Activated CD8-positive, alpha-beta memory T cell treated with anti-CD3 and anti-CD28 coated beads, Interleukin-2, amount 10 ng/mL, durations not matched to agents 7 days and 5 days (primary cell): Measurements from ENCODE around the gene TENM4. TPM values are rescaled to one million over a fixed set of nuclear protein-coding genes. Genes with fewer than 3 reads are reported as not detected.

Experiments
- ATAC-seq: fragments of 150-1000 bp; cut with Tn5 transposase; one replicate; pipeline ENCODE4 v1.10.0; 2021; ENCODE audit warnings: moderate library complexity
- CTCF ChIA-PET: fragments of 350-600 bp; sonication (Branson Sonifier 250); formaldehyde crosslinking; loops from one replicate; lab custom pipeline; 2021; ENCODE audit warnings: antibody characterized with exemption; lab: Charles Lee
- DNase-seq: peaks from one replicate; pipeline ENCODE4 v3.0.0-alpha.2; 2020
- H3K27ac Mint-ChIP-seq: one replicate; pipeline ENCODE4 v1.8.0; 2021; ENCODE audit warnings: mild to moderate bottlenecking, mixed read lengths
- H3K27me3 Mint-ChIP-seq: one replicate; pipeline ENCODE4 v1.8.0; 2021; ENCODE audit warnings: mixed read lengths
- H3K36me3 Mint-ChIP-seq: one replicate; pipeline ENCODE4 v1.8.0; 2021; ENCODE audit warnings: mild to moderate bottlenecking, mixed read lengths
- H3K4me1 Mint-ChIP-seq: one replicate; pipeline ENCODE4 v1.8.0; 2021; ENCODE audit warnings: mixed read lengths
- H3K4me3 Mint-ChIP-seq: one replicate; pipeline ENCODE4 v1.8.0; 2021; ENCODE audit warnings: mild to moderate bottlenecking, moderate library complexity, mixed read lengths
- H3K9me3 Mint-ChIP-seq: one replicate; pipeline ENCODE4 v1.8.0; 2022; ENCODE audit warnings: low read depth, mixed read lengths
- total RNA-seq, 2 experiments: library from RNA; stranded (reverse); gene quantifications; one replicate each; pipeline ENCODE4 v1.2.3, GENCODE V29; 2021

The TENM4 gene
- total RNA-seq, 2 experiments from 2014 or later, result not detected

DNA sequence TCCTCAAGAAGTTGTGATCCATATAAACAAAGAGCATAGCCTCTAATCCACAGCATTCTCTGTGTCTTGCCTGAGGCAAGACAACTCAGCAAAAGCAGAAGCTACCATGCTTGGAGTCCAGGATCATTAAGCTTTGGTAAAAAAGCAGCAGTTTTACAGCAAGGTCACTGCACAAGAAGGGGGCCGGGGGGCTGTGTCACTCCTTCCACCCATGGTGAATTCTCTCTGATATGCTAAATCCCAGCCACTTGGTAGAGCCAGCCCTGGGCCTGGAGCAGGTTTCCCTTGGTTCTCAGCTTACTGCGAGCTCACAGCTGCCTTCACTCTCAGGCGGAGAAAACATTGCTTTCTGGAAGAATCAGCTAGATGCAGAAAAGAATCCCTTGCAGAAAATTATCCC, 144.7 kb downstream of the TENM4 start:
- CTCF ChIA-PET, result no interaction called here

DNA sequence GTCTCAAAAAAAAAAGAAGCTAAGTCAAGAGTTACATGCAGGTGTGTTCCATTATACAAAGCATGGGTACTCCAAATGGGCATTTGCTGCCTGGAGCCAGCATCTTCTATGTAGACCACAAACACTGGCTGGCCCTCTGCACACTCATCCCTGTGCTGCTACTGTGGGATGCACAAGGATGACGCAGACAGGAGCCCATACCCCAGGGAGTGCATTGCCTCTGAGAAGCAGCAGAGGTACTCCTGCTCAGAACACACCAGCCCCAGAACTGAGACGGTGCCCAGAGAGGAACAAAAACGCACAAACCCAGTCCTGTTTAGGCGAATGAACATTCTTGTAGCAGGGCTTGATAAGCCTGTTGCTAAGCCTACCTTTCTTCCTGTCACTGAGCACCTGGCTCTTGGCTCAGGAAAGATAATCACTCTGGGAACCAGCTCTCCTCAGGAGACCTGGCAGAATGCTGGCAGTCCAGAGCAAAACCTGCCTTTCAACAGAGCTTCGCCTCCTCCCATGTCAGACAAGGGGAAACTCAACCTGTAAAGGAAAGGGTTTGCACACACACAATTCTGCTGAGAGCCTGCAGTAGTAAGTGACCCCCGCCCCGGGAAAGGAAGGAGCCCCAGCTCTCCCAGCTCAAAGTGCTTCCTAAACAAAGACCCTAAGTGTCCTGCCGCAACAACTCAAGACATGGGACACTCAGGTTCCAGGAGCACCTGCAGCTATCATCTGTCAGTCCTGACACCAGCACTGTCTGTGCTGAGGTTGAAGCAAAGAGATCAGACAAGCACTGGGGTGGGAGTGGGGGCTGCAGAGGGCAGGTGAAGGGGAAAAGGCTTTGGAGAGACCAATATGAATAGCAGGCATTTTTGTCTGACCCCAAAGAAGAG, 145.7 kb downstream of the TENM4 start:
- ATAC-seq (no peak), DNase-seq (no peak)
- H3K27ac Mint-ChIP-seq, result no peak overlapping the region
- no peak overlapping the region for H3K4me3 Mint-ChIP-seq
- H3K36me3 Mint-ChIP-seq, result no peaks in the 10 kb centered on the region
- H3K9me3 Mint-ChIP-seq, result no peaks in the 10 kb centered on the region
- no peaks in the 10 kb centered on the region for H3K27me3 Mint-ChIP-seq
- CTCF ChIA-PET, result no interaction called here
- H3K4me1 Mint-ChIP-seq, result no peaks in the 10 kb centered on the region

More for the DNA sequence above, 144.7 kb downstream of the TENM4 start:
- DNase-seq, result no peak
- no peak overlapping the region for H3K27ac Mint-ChIP-seq
- H3K4me1 Mint-ChIP-seq, result no peaks in the 10 kb centered on the region
- no peak overlapping the region for H3K4me3 Mint-ChIP-seq
- H3K36me3 Mint-ChIP-seq, result no peaks in the 10 kb centered on the region
- no peaks in the 10 kb centered on the region for H3K9me3 Mint-ChIP-seq
- no peaks in the 10 kb centered on the region for H3K27me3 Mint-ChIP-seq
- ATAC-seq, result no peak

DNA sequence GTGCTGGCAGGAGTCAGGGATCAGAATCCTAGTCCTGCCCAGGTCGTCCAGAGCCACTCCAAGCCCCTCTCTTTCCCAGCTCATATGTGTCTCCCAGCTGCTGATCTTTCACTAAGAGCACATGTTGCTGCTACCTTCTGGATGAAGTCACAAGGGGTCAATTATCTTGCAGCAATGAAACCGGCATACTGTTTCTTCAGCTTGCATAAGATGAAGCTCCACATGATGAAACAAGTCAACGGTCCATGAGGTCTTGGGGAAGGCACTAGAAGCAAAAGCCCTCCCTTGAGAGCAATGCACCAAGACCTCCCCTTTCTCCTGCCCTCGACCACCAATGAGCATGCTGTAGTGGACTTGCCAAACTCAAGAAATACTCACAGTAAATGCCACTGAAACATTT, 148.9 kb downstream of the TENM4 start:
- Mint-ChIP-seq H3K27ac (no peak overlapping the region), H3K9me3 (no peaks in the 10 kb centered on the region), H3K36me3 (no peaks in the 10 kb centered on the region), H3K4me3 (no peak overlapping the region), H3K4me1 (no peaks in the 10 kb centered on the region), H3K27me3 (no peaks in the 10 kb centered on the region)
- ATAC-seq, result no peak
- CTCF ChIA-PET, result no interaction called here
- no peak for DNase-seq

DNA sequence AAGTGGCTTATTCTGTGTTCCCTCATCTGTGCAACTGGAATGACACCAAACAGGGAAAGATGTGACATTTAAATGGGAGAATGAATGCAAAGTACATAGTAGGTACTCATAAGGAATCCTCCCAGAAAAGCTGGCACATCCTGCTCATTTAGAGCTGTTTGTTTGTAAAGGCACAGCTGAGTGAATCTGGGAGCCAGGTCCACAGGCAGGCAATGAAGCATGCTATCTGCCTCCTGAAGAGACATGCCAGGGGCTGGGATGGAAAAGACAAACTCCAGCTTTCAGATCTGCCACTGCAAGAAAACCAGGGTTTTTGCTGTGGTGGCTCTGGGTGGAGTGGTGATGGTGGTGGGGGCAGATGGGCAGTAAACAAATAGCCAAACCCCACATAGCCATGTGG, 150.1 kb downstream of the TENM4 start:
- Mint-ChIP-seq H3K36me3 (no peaks in the 10 kb centered on the region), H3K4me3 (no peak overlapping the region), H3K27ac (no peak overlapping the region), H3K9me3 (no peaks in the 10 kb centered on the region), H3K4me1 (no peaks in the 10 kb centered on the region), H3K27me3 (no peaks in the 10 kb centered on the region)
- CTCF ChIA-PET, result no interaction called here
- ATAC-seq, result no peak
- DNase-seq, result no peak

DNA sequence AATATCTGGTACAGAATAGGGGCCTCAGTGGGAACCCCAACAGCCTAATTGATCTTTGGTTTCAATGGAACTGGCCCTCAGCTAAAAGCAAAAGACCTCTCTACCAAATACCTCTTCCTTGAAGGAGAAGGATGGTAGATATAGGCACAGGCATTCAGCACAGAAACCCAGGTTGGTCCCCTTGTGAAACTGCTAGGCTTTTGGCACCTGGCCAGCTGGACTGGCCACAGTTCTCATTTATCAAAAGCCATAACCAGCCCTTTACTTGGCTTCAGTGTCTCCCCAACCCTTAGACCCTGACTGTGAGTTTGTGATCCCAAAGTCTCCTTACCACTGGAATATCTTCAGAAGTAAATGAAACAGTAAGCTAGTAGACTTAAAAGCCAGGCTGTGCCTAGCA, 152.9 kb downstream of the TENM4 start:
- Mint-ChIP-seq H3K27ac (no peak overlapping the region), H3K4me1 (no peaks in the 10 kb centered on the region), H3K4me3 (no peak overlapping the region), H3K9me3 (no peaks in the 10 kb centered on the region), H3K27me3 (no peaks in the 10 kb centered on the region), H3K36me3 (no peaks in the 10 kb centered on the region)
- CTCF ChIA-PET, result no interaction called here
- no peak for ATAC-seq
- no peak for DNase-seq

DNA sequence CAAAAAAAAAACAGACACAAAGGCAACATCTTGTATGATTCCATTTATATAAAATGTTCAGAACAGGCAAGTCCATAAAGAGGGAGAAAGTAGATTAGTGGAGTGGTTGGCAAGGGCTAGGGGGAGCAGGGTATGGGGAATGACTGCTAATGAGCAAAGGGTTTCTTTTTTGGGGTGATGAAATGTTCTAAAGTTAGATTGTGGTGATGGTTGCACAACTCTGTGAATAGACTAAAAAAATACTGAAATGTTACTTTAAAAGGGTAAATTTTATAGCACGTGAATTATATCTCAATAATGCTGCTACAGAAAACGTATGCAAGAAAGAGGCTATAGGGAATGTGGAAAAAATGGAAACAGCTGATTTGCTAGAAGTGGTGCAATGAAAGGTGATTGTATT, 155.1 kb downstream of the TENM4 start:
- no peak for DNase-seq
- no peak for ATAC-seq
- H3K27me3 Mint-ChIP-seq, result no peaks in the 10 kb centered on the region
- H3K27ac Mint-ChIP-seq, result no peak overlapping the region
- no peaks in the 10 kb centered on the region for H3K36me3 Mint-ChIP-seq
- no peaks in the 10 kb centered on the region for H3K9me3 Mint-ChIP-seq
- no peak overlapping the region for H3K4me3 Mint-ChIP-seq
- H3K4me1 Mint-ChIP-seq, result no peaks in the 10 kb centered on the region
- CTCF ChIA-PET, result no interaction called here

DNA sequence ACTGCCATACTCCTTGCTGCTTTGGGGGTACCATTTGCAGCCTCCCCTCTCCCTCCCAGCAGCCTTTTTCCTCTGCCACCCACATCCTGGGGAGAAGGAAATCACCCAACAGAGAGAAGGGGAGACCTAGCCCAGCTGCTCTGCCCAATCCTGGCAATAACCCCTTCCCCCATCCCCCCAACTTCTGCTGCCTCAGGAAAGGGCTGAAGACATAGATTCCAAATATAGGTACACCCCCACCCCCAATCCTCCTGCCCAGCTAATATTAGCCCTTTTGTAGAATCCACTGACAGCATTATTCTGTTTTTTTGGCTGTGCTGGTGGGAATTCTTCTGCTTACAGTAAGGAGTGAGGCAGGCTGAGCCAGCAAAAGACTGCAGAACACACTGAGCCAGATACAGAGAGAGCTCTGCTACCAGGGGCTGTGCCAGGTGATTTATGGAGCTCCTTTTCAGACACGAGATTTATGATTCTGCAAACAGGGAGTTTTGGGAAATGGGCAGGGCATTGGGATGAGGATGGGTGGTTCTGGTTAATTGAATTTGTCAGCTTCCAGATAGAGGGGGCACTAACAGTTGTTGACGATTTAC, 164.0 kb downstream of the TENM4 start:
- CTCF ChIA-PET, result no interaction called here
- DNase-seq (no peak), ATAC-seq (no peak)
- no peaks in the 10 kb centered on the region for H3K4me1 Mint-ChIP-seq
- no peaks in the 10 kb centered on the region for H3K27me3 Mint-ChIP-seq
- H3K36me3 Mint-ChIP-seq, result no peaks in the 10 kb centered on the region
- H3K27ac Mint-ChIP-seq, result no peak overlapping the region
- H3K9me3 Mint-ChIP-seq, result no peaks in the 10 kb centered on the region
- H3K4me3 Mint-ChIP-seq, result no peak overlapping the region

DNA sequence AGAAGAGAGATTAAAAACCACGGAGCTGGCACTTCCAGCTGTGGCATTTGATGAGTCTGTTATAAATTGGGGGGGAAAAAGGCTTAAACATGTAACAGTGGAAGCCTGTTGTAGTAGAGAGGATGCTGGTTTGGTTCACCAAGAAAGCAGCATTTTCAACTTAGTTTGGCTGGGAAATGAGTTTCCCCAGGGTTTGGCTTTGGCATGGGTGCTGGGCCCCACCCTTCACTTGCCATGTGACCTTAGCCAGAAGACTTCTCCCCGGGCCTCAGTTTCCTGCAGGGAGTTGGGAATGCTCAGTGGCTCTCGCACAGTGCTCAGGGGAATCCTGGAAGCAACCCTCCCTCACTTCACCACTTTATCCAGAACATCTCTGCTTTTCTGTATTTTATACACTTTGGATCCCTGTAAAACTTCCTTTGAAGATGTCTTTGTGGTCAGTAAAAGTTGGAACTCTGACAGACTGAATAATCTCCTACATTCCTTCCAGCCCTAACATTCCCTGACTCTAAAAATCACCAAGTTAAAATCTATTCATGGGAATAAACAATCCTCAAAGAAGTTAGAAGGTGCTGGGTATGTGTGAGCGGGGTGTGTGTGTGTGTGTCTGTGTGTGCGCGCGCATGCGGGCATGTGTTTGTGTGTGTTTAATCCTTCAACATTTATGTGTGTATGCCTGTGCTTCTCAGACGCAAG, 166.0 kb downstream of the TENM4 start:
- ATAC-seq (no peak), DNase-seq (no peak)
- H3K4me1 Mint-ChIP-seq, result no peaks in the 10 kb centered on the region
- no peaks in the 10 kb centered on the region for H3K9me3 Mint-ChIP-seq
- H3K27ac Mint-ChIP-seq, result no peak overlapping the region
- H3K27me3 Mint-ChIP-seq, result no peaks in the 10 kb centered on the region
- no peaks in the 10 kb centered on the region for H3K36me3 Mint-ChIP-seq
- CTCF ChIA-PET, result no interaction called here
- H3K4me3 Mint-ChIP-seq, result no peak overlapping the region

DNA sequence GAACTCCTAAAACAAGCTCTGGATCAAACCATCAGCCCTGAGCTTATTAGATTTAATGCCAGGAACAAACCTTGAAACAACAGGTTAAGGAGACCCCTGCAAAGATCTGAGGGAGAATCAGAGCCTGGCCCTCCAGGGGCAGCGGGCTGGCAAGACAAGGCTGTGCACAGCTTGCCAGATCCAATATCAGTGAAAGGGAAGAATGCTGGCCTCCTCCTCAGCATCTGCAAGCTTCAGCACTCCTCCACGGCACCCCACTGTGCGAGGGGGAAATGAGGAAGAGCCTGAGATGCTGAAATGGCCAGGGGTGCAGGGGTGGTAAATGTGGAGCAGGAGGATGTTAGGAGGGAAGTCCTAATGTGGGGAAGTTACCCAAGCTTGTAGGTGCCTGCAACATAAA, 167.0 kb downstream of the TENM4 start:
- no peaks in the 10 kb centered on the region for H3K9me3 Mint-ChIP-seq
- H3K4me3 Mint-ChIP-seq, result no peak overlapping the region
- DNase-seq, result no peak
- H3K27ac Mint-ChIP-seq, result no peak overlapping the region
- no peak for ATAC-seq
- H3K4me1 Mint-ChIP-seq, result no peaks in the 10 kb centered on the region
- CTCF ChIA-PET, result no interaction called here
- no peaks in the 10 kb centered on the region for H3K36me3 Mint-ChIP-seq
- H3K27me3 Mint-ChIP-seq, result no peaks in the 10 kb centered on the region

DNA sequence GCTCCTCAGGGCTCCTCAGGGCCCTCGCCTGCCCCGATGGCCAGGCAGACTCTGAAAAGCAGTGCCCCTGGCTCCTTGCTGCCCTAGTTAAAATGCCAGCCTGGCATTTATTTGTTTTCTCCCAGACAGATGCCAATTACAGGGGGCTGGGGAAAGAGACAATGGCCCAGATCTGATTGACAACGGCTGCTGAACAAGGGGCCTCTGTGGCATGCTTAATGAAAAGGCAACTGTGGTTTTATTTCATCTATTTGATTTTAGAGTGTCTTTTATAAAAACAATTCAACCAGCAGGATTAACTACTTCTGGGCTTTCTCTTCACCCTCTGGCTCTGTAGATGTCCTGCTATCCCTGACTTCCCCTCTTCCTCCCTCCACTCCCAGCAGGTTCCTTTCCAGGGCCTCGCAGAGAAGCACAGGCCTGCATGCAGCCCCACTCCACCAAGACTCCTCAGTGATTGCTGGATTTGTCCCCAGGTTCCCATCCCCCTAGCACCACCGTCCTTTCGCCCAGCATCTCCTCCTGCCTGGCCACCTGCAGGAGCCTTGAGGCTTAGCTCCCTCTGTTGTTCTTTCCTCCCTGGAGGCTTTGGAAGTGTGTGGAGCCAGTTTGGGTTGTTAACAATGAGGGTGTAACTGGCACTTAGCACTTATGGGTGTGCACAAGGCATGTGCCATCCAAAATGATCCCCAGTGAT, 171.1 kb downstream of the TENM4 start:
- H3K4me3 Mint-ChIP-seq, result no peak overlapping the region
- no peaks in the 10 kb centered on the region for H3K27me3 Mint-ChIP-seq
- ATAC-seq, result no peak
- no peak for DNase-seq
- H3K4me1 Mint-ChIP-seq, result no peaks in the 10 kb centered on the region
- H3K9me3 Mint-ChIP-seq, result no peaks in the 10 kb centered on the region
- H3K36me3 Mint-ChIP-seq, result no peaks in the 10 kb centered on the region
- CTCF ChIA-PET, result no interaction called here
- no peak overlapping the region for H3K27ac Mint-ChIP-seq

DNA sequence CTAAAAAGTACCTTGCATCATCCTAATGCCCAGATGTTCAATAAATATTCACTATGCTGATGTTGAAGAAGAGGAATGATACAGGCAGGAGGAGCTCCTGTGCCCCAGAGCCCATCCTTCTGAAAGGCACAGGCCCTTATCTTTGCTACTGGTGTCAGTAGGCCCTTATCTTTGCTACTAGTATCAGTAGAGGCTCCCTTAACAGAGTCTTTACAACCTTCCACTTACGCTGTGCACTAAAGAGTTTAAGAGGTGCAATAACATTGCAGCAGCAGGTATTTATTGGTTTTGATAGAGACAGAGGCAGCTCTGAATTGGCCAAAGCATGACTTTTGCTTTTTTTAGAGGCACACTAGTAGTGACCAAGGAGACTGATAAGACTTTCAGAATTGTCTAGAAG, 174.4 kb downstream of the TENM4 start:
- no peak overlapping the region for H3K4me3 Mint-ChIP-seq
- no peaks in the 10 kb centered on the region for H3K4me1 Mint-ChIP-seq
- no peak overlapping the region for H3K27ac Mint-ChIP-seq
- CTCF ChIA-PET, result no interaction called here
- H3K27me3 Mint-ChIP-seq, result no peaks in the 10 kb centered on the region
- H3K9me3 Mint-ChIP-seq, result no peaks in the 10 kb centered on the region
- no peak for ATAC-seq
- DNase-seq, result no peak
- no peaks in the 10 kb centered on the region for H3K36me3 Mint-ChIP-seq

DNA sequence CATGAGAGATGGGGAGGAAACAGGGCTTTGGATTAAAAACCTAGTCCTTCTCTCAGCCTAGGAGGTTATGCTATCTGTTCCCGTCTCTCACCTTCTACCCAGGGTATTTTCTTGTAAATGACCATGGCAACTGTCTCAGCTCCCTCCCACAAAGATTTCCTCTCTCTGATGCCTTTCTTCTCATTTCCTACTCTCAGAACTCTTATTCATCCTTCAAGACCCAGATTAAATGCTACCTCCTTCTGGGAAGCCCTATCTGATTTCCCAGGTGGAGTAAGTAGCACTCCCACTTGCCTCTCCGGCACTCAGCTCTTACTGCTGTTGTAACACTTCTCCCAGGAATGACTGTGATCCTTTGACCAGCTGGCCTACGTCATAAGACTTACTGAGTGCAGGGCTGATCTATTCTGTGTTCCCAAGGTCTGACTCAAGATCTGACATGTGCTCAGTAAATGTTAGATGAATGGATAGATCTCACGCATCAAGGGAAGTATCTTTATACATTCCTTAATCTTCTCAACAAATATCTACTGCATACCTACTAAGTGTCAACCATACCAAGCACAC, 175.0 kb downstream of the TENM4 start:
- Mint-ChIP-seq H3K36me3 (no peaks in the 10 kb centered on the region), H3K4me3 (no peak overlapping the region)

DNA sequence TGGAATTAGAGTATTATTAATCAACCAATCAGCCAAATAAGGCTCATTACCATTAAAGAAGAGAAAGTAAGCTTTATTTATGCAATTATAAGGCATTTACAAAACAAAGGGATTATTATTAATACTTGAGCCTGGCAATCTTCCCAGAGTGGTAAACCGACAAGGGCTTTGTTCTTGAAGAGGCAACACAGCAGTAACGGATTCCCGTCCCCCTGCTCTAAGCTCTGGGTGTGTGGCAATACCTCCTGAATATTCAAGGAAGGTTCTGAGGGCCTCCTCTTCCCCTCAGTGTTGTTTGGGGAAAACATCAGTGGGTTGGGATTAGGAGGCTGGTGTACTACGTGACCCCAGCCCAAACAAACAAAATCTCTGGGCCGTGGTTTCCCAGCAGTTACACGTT, 176.5 kb downstream of the TENM4 start:
- H3K4me3 Mint-ChIP-seq, result no peak overlapping the region
- DNase-seq (no peak), ATAC-seq (no peak)
- CTCF ChIA-PET, result no interaction called here
- no peaks in the 10 kb centered on the region for H3K4me1 Mint-ChIP-seq
- no peak overlapping the region for H3K27ac Mint-ChIP-seq
- H3K27me3 Mint-ChIP-seq, result no peaks in the 10 kb centered on the region
- H3K9me3 Mint-ChIP-seq, result no peaks in the 10 kb centered on the region
- H3K36me3 Mint-ChIP-seq, result no peaks in the 10 kb centered on the region

More for the DNA sequence above, 175.0 kb downstream of the TENM4 start:
- no peak for DNase-seq
- Mint-ChIP-seq H3K27me3 (no peaks in the 10 kb centered on the region), H3K4me1 (no peaks in the 10 kb centered on the region), H3K9me3 (no peaks in the 10 kb centered on the region), H3K27ac (no peak overlapping the region)
- CTCF ChIA-PET, result no interaction called here
- ATAC-seq, result no peak
